GM12865 (cell line): ENCODE measurements around the gene IL18R1.

Experiments
- DNase-seq: peaks from one replicate; pipeline ENCODE4 v3.0.0; 2010; ENCODE audit warnings: low read depth
- H3K4me3 ChIP-seq: 2 replicates; pipeline ENCODE4 v1.5.1; 2011; ENCODE audit warnings: mild to moderate bottlenecking, low read depth, low read length, control low read depth
- CTCF ChIP-seq: IDR thresholded peaks from 2 replicates; pipeline ENCODE4 v1.5.1; 2011; ENCODE audit warnings: low read length, control low read depth, low read depth, inconsistent platforms; ENCODE audit not compliant: insufficient read depth; ENCODE audit errors: missing control alignments

Gene IL18R1

GRCh38 chr2:102355526-102356380, at the start of gene IL18R1:
IL18R1 (plus strand) TSS chr2:102355796; CDS start chr2:102362661, 6,865 bp downstream.
- peak; percentile 79 for TF ChIP-seq CTCF
- peak; percentile 88 for DNase-seq

GRCh38 chr2:102306125-102306524, 49.5 kb upstream of the IL18R1 start:
- no peak for TF ChIP-seq CTCF
- no peak for DNase-seq
- H3K4me3 ChIP-seq = no peak overlapping the region

More at GRCh38 chr2:102355526-102356380, at the start of gene IL18R1:
- H3K4me3 ChIP-seq = peak within 1 kb of the TSS; percentile 92

- H3K4me3 ChIP-seq = no peak within 1 kb of the TSS
- no peak for TF ChIP-seq CTCF
- DNase-seq = no peak
These were observed 44.5 kb upstream of the IL18R1 start, which contains the start of gene IL1RL1 for GRCh38 chr2:102310964-102311640. IL1RL1 (plus strand) TSS chr2:102311563; CDS start chr2:102338265, 26,702 bp downstream.

- TF ChIP-seq CTCF = no peak
- no peak for DNase-seq
- no peak overlapping the region for H3K4me3 ChIP-seq
These were observed 42.6 kb upstream of the IL18R1 start for GRCh38 chr2:102313025-102313424.

GRCh38 chr2:102313471-102313870, 42.1 kb upstream of the IL18R1 start:
- no peak for TF ChIP-seq CTCF

GRCh38 chr2:102313950-102314349, 41.6 kb upstream of the IL18R1 start:
- DNase-seq = no peak
- H3K4me3 ChIP-seq = no peak overlapping the region
- no peak for TF ChIP-seq CTCF

More at GRCh38 chr2:102313471-102313870, 42.1 kb upstream of the IL18R1 start:
- H3K4me3 ChIP-seq = no peak overlapping the region
- no peak for DNase-seq
